H9 (cell line): Measurements from ENCODE around the gene PLCL1. TPM values are rescaled to one million over a fixed set of nuclear protein-coding genes. Genes with fewer than 3 reads are reported as not detected.

Source experiments
- DNase-seq: peaks from one replicate; pipeline ENCODE4 v3.0.0-alpha.2; 2017
- H2AFZ ChIP-seq: one replicate; pipeline ENCODE4 v1.6.1; 2013; ENCODE audit warnings: mild to moderate bottlenecking, low read length, control low read depth, moderate library complexity
- H2AK5ac ChIP-seq: 2 replicates; pipeline ENCODE4 v1.6.1; 2013; ENCODE audit warnings: low read length, control low read depth, mixed read lengths; ENCODE audit not compliant: insufficient read length
- H2BK120ac ChIP-seq: one replicate; pipeline ENCODE4 v1.6.1; 2013; ENCODE audit warnings: low read depth, mild to moderate bottlenecking, low read length, control low read depth, inconsistent platforms; ENCODE audit not compliant: poor library complexity, severe bottlenecking
- H2BK12ac ChIP-seq: 2 replicates; pipeline ENCODE4 v1.6.1; 2013; ENCODE audit warnings: low read length, control low read depth, mixed read lengths, low read depth; ENCODE audit not compliant: insufficient read length
- H2BK15ac ChIP-seq: 2 replicates; pipeline ENCODE4 v1.6.1; 2013; ENCODE audit warnings: low read depth, low read length, control low read depth
- H2BK20ac ChIP-seq: one replicate; pipeline ENCODE4 v1.6.1; 2013; ENCODE audit warnings: low read depth, mild to moderate bottlenecking, low read length, control low read depth, inconsistent platforms; ENCODE audit not compliant: poor library complexity, severe bottlenecking
- H2BK5ac ChIP-seq: 2 replicates; pipeline ENCODE4 v1.6.1; 2013; ENCODE audit warnings: low read length, control low read depth, mixed read lengths; ENCODE audit not compliant: insufficient read length
- H3K14ac ChIP-seq: 2 replicates; pipeline ENCODE4 v1.6.1; 2013; ENCODE audit warnings: low read length, control low read depth; ENCODE audit not compliant: insufficient read depth
- H3K18ac ChIP-seq: 2 replicates; pipeline ENCODE4 v1.6.1; 2013; ENCODE audit warnings: low read depth, mild to moderate bottlenecking, mixed read lengths, low read length, control low read depth; ENCODE audit not compliant: insufficient read length
- H3K23ac ChIP-seq: 2 replicates; pipeline ENCODE4 v1.6.1; 2013; ENCODE audit warnings: low read length, control low read depth, mixed read lengths, low read depth; ENCODE audit not compliant: insufficient read length
- H3K23me2 ChIP-seq: 2 replicates; pipeline ENCODE4 v1.6.1; 2013; ENCODE audit warnings: low read depth, mild to moderate bottlenecking, mixed read lengths, low read length, control low read depth; ENCODE audit not compliant: insufficient read length, poor library complexity, severe bottlenecking
- H3K27ac ChIP-seq: 2 replicates; pipeline ENCODE4 v1.5.1; 2013; ENCODE audit warnings: low read length, control low read depth, mixed read lengths, low read depth; ENCODE audit not compliant: insufficient read length
- H3K27me3 ChIP-seq: 2 replicates; pipeline ENCODE4 v1.6.1; 2013; ENCODE audit warnings: low read length, control low read depth, inconsistent platforms; ENCODE audit not compliant: insufficient read depth
- H3K4ac ChIP-seq: 2 replicates; pipeline ENCODE4 v1.6.1; 2013; ENCODE audit warnings: low read depth, mild to moderate bottlenecking, control low read depth, inconsistent platforms, low read length, moderate library complexity
- H3K4me1 ChIP-seq: 2 replicates; pipeline ENCODE4 v1.6.1; 2013; ENCODE audit warnings: low read length, control low read depth, inconsistent platforms; ENCODE audit not compliant: insufficient read depth
- H3K4me2 ChIP-seq: 2 replicates; pipeline ENCODE4 v1.6.1; 2013; ENCODE audit warnings: low read length, control low read depth, mixed read lengths; ENCODE audit not compliant: insufficient read length, insufficient read depth
- H3K56ac ChIP-seq: 2 replicates; pipeline ENCODE4 v1.6.1; 2013; ENCODE audit warnings: low read depth, mild to moderate bottlenecking, mixed read lengths, low read length, control low read depth; ENCODE audit not compliant: insufficient read length
- H3K79me1 ChIP-seq: 2 replicates; pipeline ENCODE4 v1.6.1; 2013; ENCODE audit warnings: low read depth, mild to moderate bottlenecking, moderate library complexity, low read length, control low read depth, inconsistent platforms; ENCODE audit not compliant: insufficient read depth, poor library complexity, severe bottlenecking
- H3K79me2 ChIP-seq: 2 replicates; pipeline ENCODE4 v1.6.1; 2013; ENCODE audit warnings: low read length, control low read depth, inconsistent platforms; ENCODE audit not compliant: insufficient read depth
- H3K9ac ChIP-seq: 2 replicates; pipeline ENCODE4 v1.6.1; 2013; ENCODE audit warnings: low read length, control low read depth, mixed read lengths; ENCODE audit not compliant: insufficient read length; ENCODE audit errors: extremely low read depth
- H3K9me3 ChIP-seq: one replicate; pipeline ENCODE4 v1.6.1; 2013; ENCODE audit warnings: low read depth, low read length, inconsistent platforms; ENCODE audit not compliant: control insufficient read depth
- H3T11ph ChIP-seq: one replicate; pipeline ENCODE4 v1.6.1; 2013; ENCODE audit warnings: mild to moderate bottlenecking, low read length, control low read depth, inconsistent platforms
- H4K20me1 ChIP-seq: one replicate; pipeline ENCODE4 v1.6.1; 2013; ENCODE audit not compliant: control insufficient read depth, insufficient read length, insufficient read depth
- H4K5ac ChIP-seq: 2 replicates; pipeline ENCODE4 v1.6.1; 2013; ENCODE audit warnings: low read depth, mild to moderate bottlenecking, mixed read lengths, low read length, control low read depth; ENCODE audit not compliant: insufficient read length
- H4K8ac ChIP-seq: replicated peaks from 2 replicates; pipeline ENCODE4 v1.6.1; 2013; ENCODE audit warnings: low read length, control low read depth, mixed read lengths, low read depth; ENCODE audit not compliant: insufficient read length
- H4K91ac ChIP-seq: 2 replicates; pipeline ENCODE4 v1.6.1; 2013; ENCODE audit warnings: low read depth, mild to moderate bottlenecking, moderate library complexity, mixed read lengths, low read length, control low read depth; ENCODE audit not compliant: insufficient read length
- H3K27ac Mint-ChIP-seq, 3 experiments: 2 replicates in 2 of 3; 3 replicates in 1 of 3; pipeline ENCODE4 v1.8.0; 2020 to 2021; ENCODE audit warnings: mixed read lengths in 3 of 3, mild to moderate bottlenecking in 1 of 3, moderate library complexity in 1 of 3
- H3K27me3 Mint-ChIP-seq: 2 replicates; pipeline ENCODE4 v1.8.0; 2021; ENCODE audit warnings: low read depth, mild to moderate bottlenecking, moderate library complexity, mixed read lengths
- H3K36me3 Mint-ChIP-seq, 3 experiments: 2 replicates in 2 of 3; 3 replicates in 1 of 3; pipeline ENCODE4 v1.8.0; 2020 to 2021; ENCODE audit warnings: low read depth in 3 of 3, mixed read lengths in 3 of 3; ENCODE audit not compliant: insufficient read depth in 1 of 3
- H3K4me1 Mint-ChIP-seq, 2 experiments: 2 replicates each; pipeline ENCODE4 v1.8.0; 2020; ENCODE audit warnings: mixed read lengths in 2 of 2
- H3K4me3 Mint-ChIP-seq, 2 experiments: 2 replicates in 1 of 2; 3 replicates in 1 of 2; pipeline ENCODE4 v1.8.0; 2020 to 2021; ENCODE audit warnings: mild to moderate bottlenecking in 2 of 2, mixed read lengths in 2 of 2, moderate library complexity in 1 of 2
- H3K9me3 Mint-ChIP-seq, 2 experiments: 2 replicates in 1 of 2; 3 replicates in 1 of 2; pipeline ENCODE4 v1.8.0; 2020; ENCODE audit warnings: mild to moderate bottlenecking in 2 of 2, mixed read lengths in 2 of 2, moderate library complexity in 1 of 2
- WGBS: extraction: QIAGEN DNeasy Blood & Tissue Kit; methylation state at CpG from one replicate; pipeline ENCODE4 v1.1.7; 2013; ENCODE audit warnings: missing lambda C conversion rate, low lambda C conversion rate, mixed read lengths; ENCODE audit not compliant: insufficient read length; ENCODE audit errors: extremely low coverage; 5-methylcytosine and 5-hydroxymethylcytosine counted together
- total RNA-seq: library from RNA; stranded (reverse); gene quantifications from 2 replicates; pipeline ENCODE4 v1.2.1, GENCODE V29; 2021
- TF ChIP-seq, protein P1 (sequence below): fragments of 200-600 bp; sonication (generic); conservative IDR thresholded peaks from 3 replicates; pipeline ENCODE4 v1.8.0; 2021; ENCODE audit warnings: antibody characterized with exemption, mild to moderate bottlenecking

PLCL1 gene
- total RNA-seq, 1 experiment from 2014 or later, result 0.04 TPM

DNA sequence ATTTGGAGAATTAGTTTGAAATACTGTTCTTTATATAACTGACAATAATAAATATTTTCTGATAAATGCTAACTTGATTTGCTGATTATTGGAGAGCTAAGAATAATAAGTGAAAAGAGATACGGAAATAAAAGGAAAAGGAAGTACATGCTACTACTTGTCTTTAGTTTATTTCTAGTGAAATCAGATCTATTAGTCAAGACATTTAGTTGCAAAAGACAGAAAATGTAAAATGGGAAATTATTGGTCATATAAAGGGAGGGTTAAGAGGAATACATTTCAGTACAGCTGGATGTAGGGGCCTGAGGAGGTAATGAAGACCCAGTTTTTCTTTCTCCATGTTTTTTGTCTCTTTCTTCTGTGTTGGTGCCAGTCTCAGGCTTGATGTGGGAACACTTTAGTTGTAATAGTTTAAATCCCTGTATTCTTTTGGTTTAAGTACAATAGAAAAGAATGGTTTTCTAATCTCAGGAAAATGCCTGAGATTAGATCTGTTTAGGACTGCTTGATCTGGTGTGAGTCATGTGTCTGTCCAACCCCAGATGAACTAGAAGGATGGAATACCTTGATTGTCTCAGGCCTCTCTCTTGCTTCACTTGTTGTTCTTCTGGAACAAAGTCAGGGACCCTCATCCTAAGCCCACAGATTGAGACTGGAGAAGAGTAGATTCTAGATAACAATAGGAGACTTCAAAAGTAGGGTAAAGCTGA, 58.0 kb downstream of the PLCL1 start:
- H4K5ac ChIP-seq, result no peak overlapping the region
- H3K27me3 ChIP-seq, result no peaks in the 10 kb centered on the region
- H3T11ph ChIP-seq, result no peak overlapping the region
- WGBS, result 100% methylated on average over 1 of the region's 1 CpG
- H4K20me1 ChIP-seq, result no peaks in the 10 kb centered on the region
- H2BK5ac ChIP-seq, result no peak overlapping the region
- H2BK20ac ChIP-seq, result no peak overlapping the region
- DNase-seq, result no peak
- peaks cover 8 to 11% of the 10 kb centered on the region in 2 experiments for H3K4me1 Mint-ChIP-seq
- peaks cover 3% of the 10 kb centered on the region; the same call in 1 of the 2 replicates for H3K4me1 ChIP-seq
- H3K23me2 ChIP-seq, result no peaks in the 10 kb centered on the region
- H3K27ac Mint-ChIP-seq, result no peak overlapping the region
- no peak overlapping the region for H2BK12ac ChIP-seq
- H3K79me2 ChIP-seq, result no peaks in the 10 kb centered on the region
- H3K4me3 Mint-ChIP-seq, result no peak overlapping the region
- H3K18ac ChIP-seq, result no peak overlapping the region
- no peak overlapping the region for H3K27ac ChIP-seq
- peaks cover 0 to 5% of the 10 kb centered on the region in 2 experiments; a peak in 2 of 5 replicates for H3K9me3 Mint-ChIP-seq
- no peak overlapping the region for H3K9ac ChIP-seq
- no peak overlapping the region for H3K4ac ChIP-seq
- TF ChIP-seq, protein P1, sequence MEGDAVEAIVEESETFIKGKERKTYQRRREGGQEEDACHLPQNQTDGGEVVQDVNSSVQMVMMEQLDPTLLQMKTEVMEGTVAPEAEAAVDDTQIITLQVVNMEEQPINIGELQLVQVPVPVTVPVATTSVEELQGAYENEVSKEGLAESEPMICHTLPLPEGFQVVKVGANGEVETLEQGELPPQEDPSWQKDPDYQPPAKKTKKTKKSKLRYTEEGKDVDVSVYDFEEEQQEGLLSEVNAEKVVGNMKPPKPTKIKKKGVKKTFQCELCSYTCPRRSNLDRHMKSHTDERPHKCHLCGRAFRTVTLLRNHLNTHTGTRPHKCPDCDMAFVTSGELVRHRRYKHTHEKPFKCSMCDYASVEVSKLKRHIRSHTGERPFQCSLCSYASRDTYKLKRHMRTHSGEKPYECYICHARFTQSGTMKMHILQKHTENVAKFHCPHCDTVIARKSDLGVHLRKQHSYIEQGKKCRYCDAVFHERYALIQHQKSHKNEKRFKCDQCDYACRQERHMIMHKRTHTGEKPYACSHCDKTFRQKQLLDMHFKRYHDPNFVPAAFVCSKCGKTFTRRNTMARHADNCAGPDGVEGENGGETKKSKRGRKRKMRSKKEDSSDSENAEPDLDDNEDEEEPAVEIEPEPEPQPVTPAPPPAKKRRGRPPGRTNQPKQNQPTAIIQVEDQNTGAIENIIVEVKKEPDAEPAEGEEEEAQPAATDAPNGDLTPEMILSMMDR, result no peak
- no peak overlapping the region for H2AK5ac ChIP-seq
- H3K23ac ChIP-seq, result no peak overlapping the region
- H2BK120ac ChIP-seq, result no peak overlapping the region
- no peaks in the 10 kb centered on the region for H3K79me1 ChIP-seq
- no peak overlapping the region for H3K14ac ChIP-seq
- no peaks in the 10 kb centered on the region for H3K27me3 Mint-ChIP-seq
- no peak overlapping the region for H3K4me2 ChIP-seq
- no peaks in the 10 kb centered on the region for H3K9me3 ChIP-seq
- no peak overlapping the region for H3K56ac ChIP-seq
- no peak overlapping the region for H4K8ac ChIP-seq
- H2AFZ ChIP-seq, result no peak overlapping the region
- H3K36me3 Mint-ChIP-seq, result peaks cover 0 to 4% (median 2%) of the 10 kb centered on the region in 3 experiments; a peak in 2 of 7 replicates
- no peak overlapping the region for H4K91ac ChIP-seq
- no peak overlapping the region for H2BK15ac ChIP-seq
